ENCODE data around the gene AURKA.
A peak's percentile ranks its signal among the peaks of the same experiment; 100 is the strongest.
"Not testable (repeated sequence)": the region's sequence is repeated elsewhere in the genome, so short reads cannot be mapped to it uniquely, and the experiment has no call there.

The AURKA gene

DNA sequence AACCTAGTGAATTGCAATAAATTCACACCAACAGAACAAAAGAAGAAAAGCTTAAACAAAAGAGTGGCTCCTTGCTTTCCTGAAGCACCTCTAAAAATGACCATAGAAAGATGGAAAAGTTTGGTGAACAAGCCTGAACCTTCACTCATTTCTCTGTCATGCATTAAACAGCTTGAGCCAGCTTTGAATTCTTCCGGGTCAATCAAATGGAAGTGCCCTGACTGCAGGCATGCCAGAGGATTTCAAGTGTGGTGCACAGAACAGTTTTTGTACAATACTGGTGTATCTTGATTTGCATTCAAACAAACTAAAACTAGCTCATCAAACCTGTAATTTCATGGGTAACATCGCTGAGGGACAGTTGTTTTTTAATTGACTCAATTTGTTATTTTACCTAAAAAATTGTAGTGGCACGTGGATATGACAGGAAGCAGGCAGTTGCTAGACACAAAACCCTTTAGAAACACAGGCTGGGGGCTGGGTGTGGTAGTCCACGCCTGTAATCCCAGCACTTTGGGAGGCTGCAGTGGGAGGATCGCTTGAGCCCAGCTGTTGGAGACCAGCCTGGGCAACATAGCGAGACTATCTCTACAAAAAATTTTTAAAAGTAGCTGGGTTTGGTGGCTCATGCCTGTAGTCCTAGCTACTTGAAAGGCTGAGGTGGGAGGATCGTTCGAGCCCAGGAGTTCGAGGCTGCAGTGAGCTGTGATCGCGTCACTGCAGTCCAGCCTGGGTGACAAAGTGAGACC lies 29.1 kb upstream of the AURKA start:
- DNase-seq (ENCODE audit: low spot score): no peak

DNA sequence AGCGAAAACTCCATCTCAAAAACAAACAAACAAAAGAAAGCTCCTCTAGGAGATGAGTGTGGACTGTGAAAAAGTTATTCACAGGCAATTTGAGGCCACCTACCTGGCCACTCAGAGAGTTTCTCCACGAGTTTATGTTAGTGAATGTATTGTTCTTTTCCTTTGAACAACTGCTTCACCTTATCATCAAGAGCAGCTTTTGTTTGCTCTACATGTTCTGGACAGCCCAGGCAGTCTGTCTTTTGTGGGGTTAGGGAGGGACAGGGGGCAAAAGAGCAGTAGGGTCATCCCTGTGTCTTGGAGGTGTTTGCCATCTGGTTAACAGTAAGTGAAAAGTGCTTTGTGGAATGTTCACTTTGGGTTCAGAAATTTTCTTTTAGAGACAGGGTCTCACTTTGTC lies 28.0 kb upstream of the AURKA start:
- DNase-seq (ENCODE audit: low spot score): no peak

DNA sequence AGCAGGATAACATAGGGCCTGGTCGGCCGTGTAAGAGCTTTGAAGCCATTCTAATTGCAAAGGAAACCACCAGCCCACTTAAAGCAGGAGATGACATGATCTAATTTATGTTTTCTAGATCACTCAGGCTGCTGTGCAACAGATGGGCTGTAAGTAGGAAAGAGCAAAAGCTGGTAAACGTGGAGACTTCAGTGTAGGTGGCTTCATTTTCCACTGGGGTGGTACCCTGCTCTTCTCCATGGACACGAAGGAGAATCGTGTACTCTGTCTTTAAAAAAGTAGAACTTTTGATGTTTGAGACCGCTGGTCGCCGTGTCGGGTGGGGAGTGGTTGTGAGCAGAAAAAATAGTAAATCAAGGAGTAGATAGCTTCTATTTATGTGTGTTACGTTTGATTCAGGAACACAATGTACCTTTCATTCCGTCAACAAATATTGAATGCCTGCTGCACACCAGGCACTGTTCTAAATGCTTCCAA lies 26.4 kb upstream of the AURKA start:
- no peak for DNase-seq (ENCODE audit: low spot score)

DNA sequence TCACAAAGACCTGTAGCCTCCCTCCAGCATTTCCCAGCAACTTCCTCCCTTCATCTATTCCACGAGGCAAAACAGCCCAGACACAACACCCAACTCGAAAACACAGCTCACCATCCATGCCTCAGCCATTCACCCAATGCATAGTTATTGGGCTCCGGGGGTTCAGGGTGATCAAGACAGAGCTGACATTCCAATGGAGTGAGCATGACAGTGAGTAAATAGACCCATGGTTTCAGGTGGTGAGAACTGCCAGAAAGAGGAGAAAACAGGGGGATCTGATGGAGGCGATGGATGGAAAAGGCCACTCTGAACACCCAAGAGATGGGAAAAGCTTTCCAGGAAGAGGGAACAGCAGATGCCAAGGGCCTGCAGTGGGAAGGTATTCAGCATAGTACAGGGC lies 25.9 kb upstream of the AURKA start:
- DNase-seq (ENCODE audit: low spot score): no peak

DNA sequence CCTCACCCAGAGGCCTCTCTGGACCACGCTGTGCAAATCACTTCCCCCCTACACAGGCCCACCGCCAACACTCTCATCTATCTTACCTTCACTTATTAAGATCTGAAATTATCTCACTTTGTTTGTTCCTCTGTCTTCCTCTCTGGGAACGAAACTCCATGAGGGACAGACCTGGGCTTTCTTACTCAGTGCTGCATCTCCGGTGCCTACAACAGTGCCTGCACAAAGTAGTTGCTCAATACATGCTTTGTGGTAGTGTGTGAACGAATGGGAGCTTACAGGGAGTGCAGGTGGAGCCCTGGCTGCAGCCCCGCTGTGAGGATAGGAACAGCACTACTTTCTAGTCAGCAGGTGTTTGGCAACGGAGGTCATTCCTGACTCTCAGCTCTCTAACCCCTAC lies 25.4 kb upstream of the AURKA start:
- DNase-seq (ENCODE audit: low spot score): no peak

DNA sequence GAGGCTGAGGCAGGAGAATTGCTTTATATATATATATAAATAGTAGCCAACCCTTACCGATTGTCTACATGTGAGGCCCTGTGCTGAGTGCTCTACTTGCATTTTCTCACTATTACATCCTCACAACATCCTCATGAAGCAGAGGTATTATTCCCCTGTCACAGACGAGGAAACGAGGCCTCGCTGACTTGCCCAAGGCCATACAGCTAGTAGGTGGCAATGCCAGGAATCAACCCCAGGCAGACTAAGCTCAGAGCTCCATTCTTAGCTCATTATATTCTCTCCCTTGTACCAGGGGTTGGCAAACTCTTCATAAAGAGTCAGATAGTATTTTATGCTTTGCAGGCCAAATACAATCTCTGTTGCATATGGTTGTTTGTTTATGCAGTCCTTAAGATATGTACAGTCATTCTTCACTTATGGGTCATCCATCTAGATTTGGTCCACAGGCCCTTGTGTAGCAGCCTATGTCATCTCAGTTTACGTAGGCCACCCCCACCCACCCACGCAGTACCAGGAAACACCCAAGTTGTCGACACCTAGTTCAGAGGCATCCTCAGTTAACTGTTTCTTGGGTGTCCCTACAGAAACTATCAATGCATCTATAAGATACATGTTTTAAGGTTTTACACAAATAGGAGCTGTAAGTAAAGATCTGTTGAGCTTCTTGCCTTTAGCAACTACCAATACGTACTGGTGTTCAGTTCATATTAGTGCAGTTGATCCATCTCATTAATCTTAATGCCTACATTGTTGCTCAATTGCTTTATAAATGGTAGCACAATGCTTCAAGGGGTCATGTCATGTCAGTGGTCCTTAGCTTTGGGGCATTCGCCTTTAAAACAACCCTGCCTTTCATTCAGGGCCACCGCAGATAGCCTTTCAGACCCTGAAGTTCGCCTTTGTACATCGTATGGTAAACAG lies 23.1 kb upstream of the AURKA start:
- no peak for DNase-seq (ENCODE audit: low spot score)

DNA sequence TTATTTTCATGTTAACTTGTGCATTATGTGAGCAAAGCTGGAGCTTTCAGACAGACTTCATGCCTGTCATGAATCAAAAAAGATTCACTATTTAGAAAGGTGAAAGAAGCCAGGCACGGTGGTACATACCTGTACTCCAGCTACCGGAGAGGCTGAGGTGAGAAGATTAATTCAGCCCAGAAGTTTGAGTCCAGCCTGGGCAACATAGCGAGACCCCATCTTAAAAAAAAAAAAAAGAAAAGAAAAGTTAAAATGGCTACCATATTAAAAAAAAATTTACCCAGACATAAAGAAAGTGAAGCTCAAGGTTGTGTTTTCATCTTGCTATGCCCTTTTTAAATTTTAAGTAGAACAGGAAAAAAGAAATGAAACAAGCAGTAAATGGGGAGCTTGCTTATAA lies 20.9 kb upstream of the AURKA start:
- DNase-seq (ENCODE audit: low spot score): no peak

DNA sequence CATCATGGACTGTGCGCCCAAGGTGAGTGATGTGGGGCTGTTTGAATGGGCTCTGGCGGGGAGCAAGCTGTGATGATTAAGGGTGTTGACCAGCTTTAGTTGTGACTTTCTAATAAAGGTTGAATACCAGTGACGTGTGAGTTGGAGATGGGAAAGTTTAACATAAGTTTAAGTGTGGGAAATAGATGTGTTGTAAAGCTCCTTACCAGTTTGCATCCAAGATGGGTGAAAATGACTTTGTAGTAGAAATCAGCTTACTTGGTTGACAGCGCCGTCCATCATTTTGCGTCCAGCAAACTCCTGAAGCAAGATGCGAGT lies 20.4 kb upstream of the AURKA start:
- DNase-seq (ENCODE audit: low spot score): no peak

DNA sequence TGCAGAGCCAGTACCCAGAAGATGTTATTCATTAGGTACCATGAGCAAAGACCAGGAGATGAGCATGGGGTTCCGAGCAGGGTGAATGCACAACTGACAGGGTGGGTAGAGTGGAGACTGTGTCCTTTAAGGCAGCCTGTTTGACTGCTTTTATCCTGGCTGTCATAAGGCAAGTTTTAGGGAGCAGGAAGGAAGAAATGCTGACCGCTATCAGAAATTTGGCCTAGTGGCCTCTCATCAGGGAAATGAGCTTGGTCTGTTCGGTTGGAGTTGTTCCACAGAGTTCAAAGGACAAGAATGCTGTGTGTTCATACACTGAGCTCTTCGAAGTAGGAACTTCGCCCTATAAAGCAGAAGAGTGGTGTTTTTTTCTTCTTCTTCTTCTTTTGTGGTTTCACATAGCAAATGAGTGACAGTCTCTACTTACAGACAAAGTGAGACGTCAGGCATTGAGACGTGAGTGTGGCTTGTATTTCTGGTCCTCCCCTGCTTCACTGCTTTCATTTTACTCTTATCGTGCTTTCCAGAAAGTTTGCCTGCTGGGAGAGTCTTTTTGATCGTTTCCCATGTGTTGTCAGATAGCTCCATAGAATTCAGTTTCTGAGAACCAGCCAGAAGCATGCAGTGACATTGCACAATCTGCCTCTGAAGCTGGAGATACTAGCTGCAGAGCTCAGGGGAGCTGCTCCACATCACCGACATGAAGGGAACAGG lies 19.9 kb upstream of the AURKA start, which contains the start of gene CASS4:
Gene CASS4, plus strand, starts transcription at position 502 of the 714 bp plus-strand sequence. Its CDS starts 199 bp downstream, at position 701.
- DNase-seq (ENCODE audit: low spot score): no peak

DNA sequence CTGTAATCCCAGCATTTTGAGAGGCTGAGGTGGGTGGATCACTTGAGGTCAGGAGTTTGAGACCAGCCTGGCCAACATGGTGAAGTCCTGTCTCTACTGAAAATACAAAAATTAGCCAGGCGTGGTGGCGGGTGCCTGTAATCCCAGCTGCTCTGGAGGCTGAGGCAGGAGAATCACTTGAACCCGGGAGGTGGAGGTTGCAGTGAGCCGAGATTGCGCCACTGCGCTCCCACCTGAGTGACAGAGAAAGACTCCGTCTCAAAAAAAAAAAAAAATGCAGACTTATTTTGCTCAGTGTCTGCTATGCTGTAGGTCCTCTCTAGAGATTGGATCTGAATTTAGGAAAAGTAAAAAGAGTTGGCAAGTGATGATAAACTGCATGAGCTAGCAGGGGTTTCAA lies 19.3 kb upstream of the AURKA start:
- not testable (repeated sequence) for DNase-seq (ENCODE audit: low spot score)

DNA sequence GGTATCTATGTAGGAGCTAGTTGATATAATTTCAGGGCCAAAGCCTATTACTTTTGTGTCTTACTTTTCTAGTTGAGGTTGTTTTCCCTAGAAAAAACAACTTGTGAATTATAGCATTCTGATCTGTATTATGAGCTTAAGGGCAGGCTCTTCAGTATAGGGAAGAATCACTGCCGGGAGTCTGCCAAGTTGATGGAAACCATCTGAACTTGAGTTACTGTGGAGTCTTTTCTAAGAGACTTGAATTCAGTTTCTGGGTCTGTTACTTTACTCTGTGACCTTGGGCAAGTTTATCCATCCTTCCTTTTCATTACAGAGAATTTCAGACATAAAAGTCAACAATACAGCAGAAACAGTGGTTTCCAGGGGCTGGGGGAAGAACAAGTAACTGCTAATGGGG lies 17.9 kb upstream of the AURKA start:
- DNase-seq (ENCODE audit: low spot score): no peak

DNA sequence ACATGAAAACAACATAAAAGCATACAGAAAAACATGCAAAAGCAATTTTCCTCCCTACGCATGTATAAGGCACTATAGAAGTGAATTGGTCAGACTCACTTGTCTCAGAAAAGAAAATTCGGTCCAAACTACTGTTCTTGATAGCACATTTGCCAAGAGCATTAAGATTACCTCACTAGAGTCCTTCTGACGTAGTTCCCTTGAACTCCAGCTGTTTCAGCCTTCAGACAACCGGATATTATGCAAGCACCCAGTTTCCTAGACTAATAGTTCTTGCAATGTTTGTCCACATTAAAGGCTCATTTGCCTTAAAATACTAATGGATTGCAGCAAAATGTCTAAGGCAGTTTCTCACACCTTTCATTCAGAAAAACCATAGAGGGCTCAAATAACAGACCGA lies 17.5 kb upstream of the AURKA start:
- DNase-seq (ENCODE audit: low spot score): no peak

DNA sequence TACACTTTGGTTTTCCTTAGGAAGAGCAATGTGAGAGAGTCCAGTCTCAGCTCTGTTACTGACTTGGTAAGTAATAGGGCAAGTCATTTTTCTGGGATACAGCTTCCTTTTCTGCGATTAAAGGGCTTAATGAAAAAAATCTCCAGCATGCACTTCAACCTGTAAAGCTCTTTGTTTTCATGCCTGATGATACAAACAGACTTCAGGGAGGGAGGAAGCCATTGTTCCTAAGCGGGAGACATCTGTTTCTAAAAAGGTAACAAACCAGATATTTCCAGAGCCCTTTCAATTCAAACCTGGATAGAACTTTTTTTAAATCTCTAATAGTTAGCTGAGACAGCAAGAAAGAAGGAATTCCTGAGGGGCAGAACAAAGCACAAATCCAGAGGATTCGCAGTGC lies 14.9 kb upstream of the AURKA start:
- DNase-seq (ENCODE audit: low spot score): no peak

DNA sequence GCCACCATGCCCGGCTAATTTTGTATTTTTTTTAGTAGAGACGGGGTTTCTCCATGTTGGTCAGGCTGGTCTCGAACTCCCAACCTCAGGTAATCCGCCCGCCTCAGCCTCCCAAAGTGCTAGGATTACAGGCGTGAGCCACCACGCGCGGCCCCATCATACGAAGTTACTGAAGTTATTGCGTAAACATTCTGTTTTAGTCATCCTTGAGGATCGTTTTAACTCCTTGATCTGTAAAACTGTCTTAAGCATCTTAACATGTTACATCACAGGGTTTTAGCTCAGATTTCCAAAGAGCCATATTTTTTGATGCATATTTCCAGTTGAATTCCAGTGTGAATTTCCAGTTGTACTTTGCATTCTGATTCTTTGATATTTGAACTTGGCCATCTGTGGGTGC lies 13.3 kb upstream of the AURKA start:
- not testable (repeated sequence) for DNase-seq (ENCODE audit: low spot score)

DNA sequence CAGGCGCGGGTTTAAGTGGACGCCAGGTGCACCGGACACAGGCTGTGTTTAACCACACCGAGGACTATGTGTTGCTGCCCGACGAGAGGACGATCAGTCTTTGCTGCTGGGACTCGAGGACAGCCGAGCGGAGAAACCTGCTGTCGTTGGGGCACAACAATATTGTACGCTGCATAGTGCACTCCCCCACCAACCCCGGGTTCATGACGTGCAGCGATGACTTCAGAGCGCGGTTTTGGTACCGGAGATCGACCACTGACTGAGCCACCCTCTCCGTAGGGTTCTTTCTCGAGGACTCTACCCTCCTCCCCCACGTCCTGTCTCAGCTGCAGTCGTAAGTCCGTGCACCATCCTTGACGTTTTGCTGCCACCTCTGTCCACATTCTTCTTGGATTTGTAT lies 11.4 kb upstream of the AURKA start:
- no peak for DNase-seq (ENCODE audit: low spot score)

DNA sequence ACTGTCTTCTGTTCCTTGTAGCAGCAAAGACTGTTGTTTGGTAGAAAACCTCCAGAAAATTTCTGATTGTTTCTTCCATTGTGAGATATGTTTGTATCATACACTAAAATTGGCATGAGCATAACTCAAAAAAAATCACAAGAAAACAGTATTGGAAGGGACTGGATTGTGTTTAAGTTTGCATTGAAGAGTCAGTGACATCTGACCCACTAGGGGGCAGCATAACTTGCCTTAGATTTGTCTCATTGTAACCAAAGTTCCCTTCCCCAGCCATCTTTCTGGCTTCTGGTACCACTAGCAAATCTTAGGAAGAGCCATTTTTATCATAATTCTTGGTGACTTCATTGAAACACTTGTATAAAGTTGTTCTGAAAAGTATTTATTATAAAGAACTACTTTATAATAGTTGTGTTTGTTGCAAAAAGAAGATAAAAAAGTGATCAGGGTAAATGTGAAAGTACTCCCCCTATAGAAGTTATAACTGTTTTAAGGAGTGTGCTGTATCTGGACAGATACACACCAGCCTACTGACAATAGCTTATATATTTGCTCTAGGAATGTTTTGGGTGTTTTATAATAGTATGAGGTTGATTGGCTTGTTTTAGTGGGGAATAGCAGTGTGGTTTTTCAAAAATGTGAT lies 8.1 kb upstream of the AURKA start:
- DNase-seq (ENCODE audit: low spot score): peak; percentile 37

DNA sequence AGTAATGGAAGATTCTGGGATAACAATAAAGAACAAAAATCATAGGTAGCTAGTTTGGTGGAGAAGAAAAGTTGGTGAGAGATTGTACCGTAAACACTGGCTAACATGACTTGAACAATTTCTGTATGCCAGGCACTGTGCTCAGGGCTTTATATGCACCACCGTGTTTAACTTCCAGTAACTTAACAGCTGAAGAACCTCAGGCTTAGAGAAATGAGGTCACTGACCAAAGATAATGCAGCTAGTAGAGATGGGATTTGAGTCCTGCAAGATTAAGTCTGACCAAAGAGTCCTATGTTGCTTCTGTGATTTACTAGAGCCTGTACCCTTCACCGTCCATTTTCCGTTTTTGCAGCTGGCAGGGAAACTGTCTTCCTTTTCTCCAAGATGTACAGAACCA lies 3.2 kb upstream of the AURKA start:
- DNase-seq (ENCODE audit: low spot score): no peak

DNA sequence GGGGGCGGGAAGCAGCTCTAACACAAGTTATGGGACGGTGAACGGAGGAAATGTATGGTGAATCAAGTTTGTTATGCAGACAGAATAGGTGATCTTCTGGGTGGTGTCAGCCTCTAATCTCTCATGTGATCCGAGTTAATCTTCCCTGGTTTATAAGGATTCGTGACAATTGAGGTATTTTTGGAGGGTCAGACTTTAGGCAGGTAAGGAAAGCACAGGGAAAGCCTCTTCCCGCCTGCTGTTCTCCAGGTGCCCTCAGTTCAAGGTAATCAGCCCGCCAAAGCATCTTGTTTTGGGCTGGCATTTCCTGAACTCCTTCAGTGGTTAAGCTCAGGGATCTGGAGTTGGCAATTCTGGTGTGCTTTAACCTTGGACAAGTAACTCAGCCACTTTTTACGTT lies 1.6 kb upstream of the AURKA start:
- no peak for DNase-seq (ENCODE audit: low spot score)

DNA sequence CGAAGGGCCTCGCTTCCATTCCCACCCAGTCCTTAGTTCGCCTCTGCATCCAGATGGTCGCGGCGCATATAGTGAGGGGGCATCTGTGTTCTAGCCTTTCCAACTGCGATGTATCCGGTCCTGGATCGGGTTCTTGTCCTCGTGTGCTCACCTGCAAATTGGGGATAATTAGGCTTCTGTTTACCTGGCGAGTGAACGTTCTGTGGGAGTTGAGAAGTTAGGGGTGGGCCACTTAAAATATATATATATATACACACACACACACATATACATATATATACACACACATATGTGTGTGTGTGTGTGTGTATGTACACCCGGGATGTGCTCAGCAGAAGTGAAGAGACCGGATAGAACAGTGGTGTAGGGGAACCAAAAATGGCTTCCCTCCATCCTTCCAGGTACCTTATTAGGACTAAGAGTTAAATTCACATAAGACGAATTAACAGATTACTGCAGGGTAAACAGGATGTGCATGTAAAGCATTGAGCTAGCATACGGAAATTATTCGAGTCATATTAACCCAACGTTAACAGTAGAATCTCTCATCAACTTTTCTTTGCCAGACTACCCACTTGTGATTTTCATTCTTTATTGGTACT lies 967 bp upstream of the AURKA start:
- peak; percentile 37 for DNase-seq (ENCODE audit: low spot score)

DNA sequence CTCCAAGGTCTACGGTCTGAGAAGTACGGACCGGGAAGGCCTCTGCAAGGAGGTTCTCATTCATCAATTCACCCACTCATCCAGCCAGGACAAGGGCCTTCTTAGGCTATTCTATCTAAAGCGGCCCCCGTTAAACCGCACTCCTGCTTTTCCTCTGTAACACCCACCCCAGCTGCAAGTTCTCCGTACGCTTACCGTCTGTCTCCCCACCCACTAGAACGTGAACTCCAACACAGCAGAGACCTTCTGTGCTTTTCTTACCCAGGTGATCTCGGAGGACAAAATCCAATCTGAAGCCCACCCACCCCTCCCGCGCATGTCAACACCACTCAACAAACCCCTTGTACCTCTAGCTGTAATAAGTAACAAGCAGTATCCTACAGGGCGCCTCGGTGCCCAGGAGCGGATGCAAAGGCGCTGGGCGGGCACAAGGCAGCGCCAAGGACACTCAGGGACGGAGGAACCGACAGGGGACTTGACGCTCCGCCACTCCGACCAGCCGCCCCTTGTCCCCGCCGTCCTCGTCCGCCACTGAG lies 351 bp downstream of the AURKA start:
- no peak for DNase-seq (ENCODE audit: low spot score)

DNA sequence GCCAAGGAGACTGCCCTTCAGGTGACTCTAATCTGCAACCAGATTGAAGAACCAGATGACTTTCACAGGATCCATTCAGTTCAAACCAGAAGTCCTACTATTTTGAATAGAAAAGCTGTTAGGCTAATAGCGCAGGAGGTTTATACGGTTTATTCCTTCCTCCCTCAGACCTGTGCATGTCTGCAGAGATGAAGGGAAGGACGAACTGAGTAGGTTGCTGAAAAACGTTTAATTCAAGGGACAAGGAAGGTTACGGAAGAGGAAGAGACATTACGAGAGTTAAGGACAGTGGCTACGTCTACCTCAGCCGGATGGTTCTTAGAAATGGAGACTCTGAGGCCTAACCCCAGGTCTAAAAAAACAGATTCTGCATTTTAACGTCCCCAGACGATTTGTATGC lies 978 bp downstream of the AURKA start:
- no peak for DNase-seq (ENCODE audit: low spot score)
